Loucy (cell line): Measurements from ENCODE around the gene TNFAIP8.

Experiments
- EZH2phosphoT487 ChIP-seq: fragments of 200-600 bp; IDR thresholded peaks from 2 replicates; pipeline ENCODE4 v1.6.1; 2018; ENCODE audit warnings: antibody characterized with exemption, mild to moderate bottlenecking, moderate library complexity, borderline replicate concordance
- TF ChIP-seq, protein P1 (sequence below): fragments of 200-600 bp; sonication (generic); conservative IDR thresholded peaks from 2 replicates; pipeline ENCODE4 v1.5.1; 2014; ENCODE audit warnings: mild to moderate bottlenecking, antibody characterized with exemption, low read length

DNA sequence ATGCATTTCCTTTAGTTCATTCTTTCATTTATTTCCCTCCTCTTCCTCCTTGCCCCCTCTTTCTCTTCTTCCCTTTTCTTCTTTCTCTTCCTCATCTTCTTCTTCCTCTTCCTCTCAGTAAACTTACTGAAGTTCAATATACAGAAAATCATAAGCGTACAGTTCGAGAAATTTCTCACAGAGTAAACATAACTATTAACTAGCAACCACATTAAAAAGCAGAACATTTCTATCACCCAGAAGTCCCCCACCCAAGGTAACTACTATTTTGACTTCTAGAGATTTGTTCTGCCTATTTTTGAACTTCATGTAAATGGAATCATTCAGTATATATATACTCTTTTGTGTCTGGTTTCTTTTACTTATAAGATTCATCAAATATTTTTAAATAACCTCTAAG is 48.2 kb downstream of the TNFAIP8 start:
- TF ChIP-seq, protein P1, sequence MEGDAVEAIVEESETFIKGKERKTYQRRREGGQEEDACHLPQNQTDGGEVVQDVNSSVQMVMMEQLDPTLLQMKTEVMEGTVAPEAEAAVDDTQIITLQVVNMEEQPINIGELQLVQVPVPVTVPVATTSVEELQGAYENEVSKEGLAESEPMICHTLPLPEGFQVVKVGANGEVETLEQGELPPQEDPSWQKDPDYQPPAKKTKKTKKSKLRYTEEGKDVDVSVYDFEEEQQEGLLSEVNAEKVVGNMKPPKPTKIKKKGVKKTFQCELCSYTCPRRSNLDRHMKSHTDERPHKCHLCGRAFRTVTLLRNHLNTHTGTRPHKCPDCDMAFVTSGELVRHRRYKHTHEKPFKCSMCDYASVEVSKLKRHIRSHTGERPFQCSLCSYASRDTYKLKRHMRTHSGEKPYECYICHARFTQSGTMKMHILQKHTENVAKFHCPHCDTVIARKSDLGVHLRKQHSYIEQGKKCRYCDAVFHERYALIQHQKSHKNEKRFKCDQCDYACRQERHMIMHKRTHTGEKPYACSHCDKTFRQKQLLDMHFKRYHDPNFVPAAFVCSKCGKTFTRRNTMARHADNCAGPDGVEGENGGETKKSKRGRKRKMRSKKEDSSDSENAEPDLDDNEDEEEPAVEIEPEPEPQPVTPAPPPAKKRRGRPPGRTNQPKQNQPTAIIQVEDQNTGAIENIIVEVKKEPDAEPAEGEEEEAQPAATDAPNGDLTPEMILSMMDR: no peak
- TF ChIP-seq EZH2phosphoT487: no peak
